ENCODE data around the gene KRTAP4-9. TPM values are rescaled to one million over a fixed set of nuclear protein-coding genes. Genes with fewer than 3 reads are reported as not detected.
"Not testable (repeated sequence)": the region's sequence is repeated elsewhere in the genome, so short reads cannot be mapped to it uniquely, and the experiment has no call there.

Gene KRTAP4-9
- total RNA-seq = not detected

DNA sequence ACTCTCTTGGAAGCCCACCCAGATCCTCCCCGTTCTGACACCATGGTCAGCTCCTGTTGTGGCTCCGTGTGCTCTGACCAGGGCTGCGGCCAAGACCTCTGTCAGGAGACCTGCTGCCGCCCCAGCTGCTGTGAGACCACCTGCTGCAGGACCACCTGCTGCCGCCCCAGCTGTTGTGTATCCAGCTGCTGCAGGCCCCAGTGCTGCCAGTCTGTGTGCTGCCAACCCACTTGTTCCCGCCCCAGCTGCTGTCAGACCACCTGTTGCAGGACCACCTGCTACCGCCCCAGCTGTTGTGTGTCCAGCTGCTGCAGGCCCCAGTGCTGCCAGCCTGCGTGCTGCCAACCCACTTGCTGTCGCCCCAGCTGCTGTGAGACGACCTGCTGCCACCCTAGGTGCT, at the start of gene KRTAP4-9:
TSS of gene KRTAP4-9 (plus strand) at position 43 of the 400 bp plus-strand sequence. CDS start at position 43, 0 bp downstream.
- not testable (repeated sequence) for H3K4me1 Mint-ChIP-seq (ENCODE audit: low read depth); H3K36me3 Mint-ChIP-seq (ENCODE audit: insufficient read depth in 2 of 2); H3K9me3 Mint-ChIP-seq; H3K27me3 Mint-ChIP-seq (ENCODE audit: low read depth); ATAC-seq (replicated peaks in 1 of 2); H3K4me3 Mint-ChIP-seq; DNase-seq; H3K27ac Mint-ChIP-seq

DNA sequence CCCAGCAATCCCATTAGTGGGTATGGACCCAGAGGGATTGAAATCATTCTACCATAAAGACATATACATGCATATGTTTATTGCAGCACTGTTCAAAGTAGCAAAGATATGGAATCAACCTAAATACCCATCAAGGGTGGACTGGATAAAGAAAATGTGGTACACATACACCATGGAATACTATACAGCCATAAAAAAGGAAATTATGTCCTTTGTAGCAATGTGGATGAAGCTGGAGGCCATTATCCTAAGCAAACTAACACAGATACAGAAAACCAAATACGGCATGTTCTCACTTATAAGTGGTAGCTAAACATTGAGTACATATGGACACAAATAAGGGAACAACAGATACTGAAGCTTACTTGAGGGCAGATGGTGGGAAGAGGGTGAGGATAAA, 47.6 kb upstream of the KRTAP4-9 start:
- Mint-ChIP-seq H3K36me3 (ENCODE audit: insufficient read depth in 2 of 2) (no peaks in the 10 kb centered on the region), H3K9me3 (no peaks in the 10 kb centered on the region), H3K27ac (no peak overlapping the region), H3K4me3 (no peak overlapping the region), H3K27me3 (ENCODE audit: low read depth) (peaks cover 41% of the 10 kb centered on the region), H3K4me1 (ENCODE audit: low read depth) (no peaks in the 10 kb centered on the region)
- DNase-seq (no peak), ATAC-seq (replicated peaks in 1 of 2) (no peak)

DNA sequence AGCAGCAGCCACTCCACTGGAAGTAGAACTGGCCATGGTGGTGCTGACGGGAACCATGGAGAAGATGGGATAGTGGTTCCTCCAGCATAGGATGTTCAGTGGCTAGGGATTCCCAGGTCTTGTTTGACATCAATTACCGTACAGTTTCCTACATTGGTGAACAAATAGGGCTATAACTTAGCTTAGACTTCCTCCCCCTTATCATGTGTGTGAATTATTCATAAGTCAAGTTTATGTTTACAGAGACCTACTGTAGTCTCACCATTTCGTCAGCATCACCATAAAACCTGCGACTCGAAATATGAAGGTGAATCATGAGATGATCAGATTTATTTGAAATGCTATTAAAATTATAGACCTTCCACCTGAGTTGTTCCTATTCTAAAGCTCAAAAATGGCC, 46.4 kb upstream of the KRTAP4-9 start:
- ATAC-seq (replicated peaks in 1 of 2) (no peak), DNase-seq (no peak)
- H3K36me3 Mint-ChIP-seq (ENCODE audit: insufficient read depth in 2 of 2) = no peaks in the 10 kb centered on the region
- no peaks in the 10 kb centered on the region for H3K9me3 Mint-ChIP-seq
- no peak overlapping the region for H3K27ac Mint-ChIP-seq
- H3K27me3 Mint-ChIP-seq (ENCODE audit: low read depth) = peaks cover 41% of the 10 kb centered on the region
- H3K4me3 Mint-ChIP-seq = no peak overlapping the region
- H3K4me1 Mint-ChIP-seq (ENCODE audit: low read depth) = no peaks in the 10 kb centered on the region

DNA sequence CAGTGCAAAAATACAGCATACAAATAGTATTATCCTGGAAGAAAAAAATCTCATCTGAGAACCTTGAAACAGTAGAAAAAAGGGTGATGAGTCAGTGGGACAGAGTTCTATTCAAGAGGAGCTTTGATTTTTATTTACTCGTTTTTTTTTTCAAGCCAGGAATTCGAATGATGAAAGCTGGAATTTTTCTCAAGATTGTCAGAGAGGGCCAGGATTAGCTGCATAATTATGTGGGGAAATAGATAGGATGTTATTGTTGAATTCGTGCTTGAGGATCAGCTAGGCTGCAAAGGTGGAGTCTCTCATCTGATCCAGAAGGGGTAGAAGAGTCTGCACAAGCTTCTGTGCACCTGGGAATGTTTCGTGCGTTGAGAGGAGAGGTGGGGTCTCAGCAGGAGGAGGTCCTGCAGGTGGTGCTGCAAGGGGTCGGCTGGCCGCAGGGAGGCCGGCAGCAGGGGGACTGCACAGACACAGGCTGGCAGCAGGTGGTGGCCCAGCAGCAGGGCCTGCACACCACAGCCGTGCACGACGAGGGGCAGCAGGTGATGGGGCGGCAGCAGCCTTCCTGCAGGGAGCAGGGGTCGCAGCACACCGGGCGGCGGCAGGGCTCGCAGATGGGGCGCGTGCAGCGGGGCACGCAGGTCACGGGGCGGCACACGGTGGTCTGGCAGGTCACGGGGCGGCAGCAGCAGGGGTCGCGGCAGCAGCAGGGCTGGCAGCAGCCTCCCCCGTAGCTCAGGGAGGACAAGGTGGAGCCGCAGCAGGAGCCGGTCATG, 45.7 kb upstream of the KRTAP4-9 start:
- H3K27ac Mint-ChIP-seq; H3K9me3 Mint-ChIP-seq; H3K4me3 Mint-ChIP-seq; ATAC-seq (replicated peaks in 1 of 2); DNase-seq; H3K36me3 Mint-ChIP-seq (ENCODE audit: insufficient read depth in 2 of 2); H3K4me1 Mint-ChIP-seq (ENCODE audit: low read depth): not testable (repeated sequence)
- peaks cover 41% of the 10 kb centered on the region for H3K27me3 Mint-ChIP-seq (ENCODE audit: low read depth)

GRCh38 chr17:41060052-41060604, 45.1 kb upstream of the KRTAP4-9 start, which contains the start of gene KRTAP2-3:
KRTAP2-3 (minus strand) TSS chr17:41060114; CDS start chr17:41060050, 64 bp downstream.
- Mint-ChIP-seq H3K36me3 (ENCODE audit: insufficient read depth in 2 of 2) (no peaks in the 10 kb centered on the region), H3K4me3 (no peak within 1 kb of the TSS), H3K9me3 (no peaks in the 10 kb centered on the region), H3K4me1 (ENCODE audit: low read depth) (no peaks in the 10 kb centered on the region), H3K27me3 (ENCODE audit: low read depth) (peaks cover 41% of the 10 kb centered on the region), H3K27ac (no peak within 1 kb of the TSS)
- DNase-seq = no peak
- ATAC-seq (replicated peaks in 1 of 2) = no peak

GRCh38 chr17:41061964-41062363, 43.2 kb upstream of the KRTAP4-9 start:
- no peak for ATAC-seq (replicated peaks in 1 of 2)
- no peaks in the 10 kb centered on the region for H3K9me3 Mint-ChIP-seq
- H3K36me3 Mint-ChIP-seq (ENCODE audit: insufficient read depth in 2 of 2) = no peaks in the 10 kb centered on the region

DNA sequence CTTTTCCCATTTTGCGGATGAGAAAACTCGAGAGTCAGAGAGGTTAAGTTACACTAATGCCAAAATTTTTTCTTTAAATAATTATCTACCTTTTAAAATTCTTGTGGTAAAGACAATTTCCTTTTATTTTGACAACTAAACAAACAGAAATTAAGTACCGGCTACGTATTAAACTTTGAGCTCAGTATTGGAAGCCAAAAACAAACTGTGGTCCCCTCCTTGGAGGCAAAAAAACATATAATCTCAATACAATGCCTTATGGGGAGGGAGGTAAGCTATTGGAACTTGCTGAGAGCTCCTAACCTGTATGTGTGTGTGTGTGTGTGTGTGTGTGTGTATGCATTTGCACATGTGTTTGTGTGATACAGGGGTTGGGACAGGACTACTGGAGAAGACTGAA, 41.7 kb upstream of the KRTAP4-9 start:
- no peaks in the 10 kb centered on the region for H3K4me1 Mint-ChIP-seq (ENCODE audit: low read depth)
- no peak for DNase-seq
- H3K36me3 Mint-ChIP-seq (ENCODE audit: insufficient read depth in 2 of 2) = no peaks in the 10 kb centered on the region
- no peak overlapping the region for H3K4me3 Mint-ChIP-seq
- H3K9me3 Mint-ChIP-seq = no peaks in the 10 kb centered on the region
- H3K27ac Mint-ChIP-seq = no peak overlapping the region
- peaks cover 30% of the 10 kb centered on the region for H3K27me3 Mint-ChIP-seq (ENCODE audit: low read depth)
- ATAC-seq (replicated peaks in 1 of 2) = no peak

More at GRCh38 chr17:41061964-41062363, 43.2 kb upstream of the KRTAP4-9 start:
- Mint-ChIP-seq H3K27ac (no peak overlapping the region), H3K27me3 (ENCODE audit: low read depth) (peaks cover 41% of the 10 kb centered on the region), H3K4me3 (no peak overlapping the region), H3K4me1 (ENCODE audit: low read depth) (no peaks in the 10 kb centered on the region)
- no peak for DNase-seq

DNA sequence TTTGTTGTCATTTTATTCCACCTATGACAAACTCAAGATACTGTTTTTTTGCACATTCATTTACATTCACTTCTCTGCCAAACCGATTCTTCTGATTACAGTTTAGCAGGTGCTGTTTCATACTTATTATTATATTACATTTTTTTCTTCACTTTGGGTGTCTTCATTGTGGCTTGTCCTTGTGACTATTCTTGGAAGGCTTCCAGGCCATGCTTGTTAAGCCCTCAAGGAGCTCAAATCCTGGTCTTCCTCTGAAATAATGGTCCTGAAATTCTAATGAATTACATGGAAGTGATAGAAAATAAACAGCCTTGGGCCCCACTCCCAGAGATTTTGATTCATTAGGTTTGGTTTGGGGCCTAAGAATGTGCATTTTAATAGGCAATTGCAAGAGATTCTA, 40.9 kb upstream of the KRTAP4-9 start:
- peaks cover 21% of the 10 kb centered on the region for H3K27me3 Mint-ChIP-seq (ENCODE audit: low read depth)
- no peaks in the 10 kb centered on the region for H3K9me3 Mint-ChIP-seq
- no peak for ATAC-seq (replicated peaks in 1 of 2)
- no peaks in the 10 kb centered on the region for H3K4me1 Mint-ChIP-seq (ENCODE audit: low read depth)
- H3K4me3 Mint-ChIP-seq = no peak overlapping the region
- H3K36me3 Mint-ChIP-seq (ENCODE audit: insufficient read depth in 2 of 2) = no peaks in the 10 kb centered on the region
- no peak for DNase-seq
- H3K27ac Mint-ChIP-seq = no peak overlapping the region

GRCh38 chr17:41065016-41065689, 40.0 kb upstream of the KRTAP4-9 start:
- H3K27ac Mint-ChIP-seq; H3K4me3 Mint-ChIP-seq; H3K4me1 Mint-ChIP-seq (ENCODE audit: low read depth); H3K36me3 Mint-ChIP-seq (ENCODE audit: insufficient read depth in 2 of 2); H3K9me3 Mint-ChIP-seq; ATAC-seq (replicated peaks in 1 of 2); DNase-seq: not testable (repeated sequence)
- H3K27me3 Mint-ChIP-seq (ENCODE audit: low read depth) = peaks cover 15% of the 10 kb centered on the region

- no peaks in the 10 kb centered on the region for H3K36me3 Mint-ChIP-seq (ENCODE audit: insufficient read depth in 2 of 2)
- no peaks in the 10 kb centered on the region for H3K4me1 Mint-ChIP-seq (ENCODE audit: low read depth)
- no peaks in the 10 kb centered on the region for H3K9me3 Mint-ChIP-seq
- ATAC-seq (replicated peaks in 1 of 2) (peak in 1 of 2 donors; percentile 52), DNase-seq (no peak)
- H3K27me3 Mint-ChIP-seq (ENCODE audit: low read depth) = peaks cover 8% of the 10 kb centered on the region
- no peak within 1 kb of the TSS for H3K4me3 Mint-ChIP-seq
- no peak within 1 kb of the TSS for H3K27ac Mint-ChIP-seq
Measured at GRCh38 chr17:41065829-41066624, 39.2 kb upstream of the KRTAP4-9 start, which contains the start of gene KRTAP2-4. KRTAP2-4 (minus strand) TSS chr17:41065879; CDS start chr17:41065845, 34 bp downstream.

DNA sequence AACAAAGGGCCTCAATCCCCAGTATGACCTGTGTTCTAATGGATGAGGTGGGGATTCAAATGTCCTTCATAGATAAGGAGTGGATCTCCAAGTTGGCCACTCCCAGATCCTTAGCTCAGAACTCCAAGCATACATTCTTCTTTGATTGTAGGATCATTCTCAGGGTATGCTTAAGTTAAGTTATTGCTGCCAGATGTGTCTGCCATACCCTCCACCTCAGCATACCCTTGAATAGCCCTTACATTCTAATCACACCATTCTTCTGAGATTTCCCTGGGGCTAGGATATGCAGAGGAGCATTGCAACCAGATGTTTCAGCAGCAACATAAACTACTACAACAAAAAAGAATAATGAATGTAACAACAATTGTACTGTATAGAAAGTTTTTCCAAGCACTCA, 37.9 kb upstream of the KRTAP4-9 start:
- DNase-seq (no peak), ATAC-seq (replicated peaks in 1 of 2) (no peak)
- Mint-ChIP-seq H3K4me1 (ENCODE audit: low read depth) (no peaks in the 10 kb centered on the region), H3K27ac (no peak overlapping the region), H3K4me3 (no peak overlapping the region), H3K9me3 (no peaks in the 10 kb centered on the region), H3K27me3 (ENCODE audit: low read depth) (no peaks in the 10 kb centered on the region), H3K36me3 (ENCODE audit: insufficient read depth in 2 of 2) (no peaks in the 10 kb centered on the region)

GRCh38 chr17:41069031-41069430, 36.2 kb upstream of the KRTAP4-9 start:
- Mint-ChIP-seq H3K36me3 (ENCODE audit: insufficient read depth in 2 of 2) (no peaks in the 10 kb centered on the region), H3K4me3 (no peak overlapping the region), H3K9me3 (no peaks in the 10 kb centered on the region), H3K4me1 (ENCODE audit: low read depth) (no peaks in the 10 kb centered on the region), H3K27ac (no peak overlapping the region), H3K27me3 (ENCODE audit: low read depth) (no peaks in the 10 kb centered on the region)
- DNase-seq = no peak
- ATAC-seq (replicated peaks in 1 of 2) = no peak
